ENCODE results near the gene COX5B. TPM values are rescaled to one million over a fixed set of nuclear protein-coding genes. Genes with fewer than 3 reads are reported as not detected.

The COX5B gene
- total and polyA plus RNA-seq, 9 donors, result 98.5 to 478 (median 187) TPM

GRCh38 chr2:97662895-97663625 lies 17.2 kb downstream of the COX5B start:
- TF ChIP-seq, protein P1, sequence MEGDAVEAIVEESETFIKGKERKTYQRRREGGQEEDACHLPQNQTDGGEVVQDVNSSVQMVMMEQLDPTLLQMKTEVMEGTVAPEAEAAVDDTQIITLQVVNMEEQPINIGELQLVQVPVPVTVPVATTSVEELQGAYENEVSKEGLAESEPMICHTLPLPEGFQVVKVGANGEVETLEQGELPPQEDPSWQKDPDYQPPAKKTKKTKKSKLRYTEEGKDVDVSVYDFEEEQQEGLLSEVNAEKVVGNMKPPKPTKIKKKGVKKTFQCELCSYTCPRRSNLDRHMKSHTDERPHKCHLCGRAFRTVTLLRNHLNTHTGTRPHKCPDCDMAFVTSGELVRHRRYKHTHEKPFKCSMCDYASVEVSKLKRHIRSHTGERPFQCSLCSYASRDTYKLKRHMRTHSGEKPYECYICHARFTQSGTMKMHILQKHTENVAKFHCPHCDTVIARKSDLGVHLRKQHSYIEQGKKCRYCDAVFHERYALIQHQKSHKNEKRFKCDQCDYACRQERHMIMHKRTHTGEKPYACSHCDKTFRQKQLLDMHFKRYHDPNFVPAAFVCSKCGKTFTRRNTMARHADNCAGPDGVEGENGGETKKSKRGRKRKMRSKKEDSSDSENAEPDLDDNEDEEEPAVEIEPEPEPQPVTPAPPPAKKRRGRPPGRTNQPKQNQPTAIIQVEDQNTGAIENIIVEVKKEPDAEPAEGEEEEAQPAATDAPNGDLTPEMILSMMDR (IDR thresholded peaks at IDR 0.05), result no peak
- TF ChIP-seq POLR2A (IDR thresholded peaks at IDR 0.05), result peak; percentile 7
- peak; percentile 56 to 76 (median 75) for DNase-seq
- Histone ChIP-seq H3K27ac (peak overlapping the region; percentile 51 to 87), H3K4me1 (ENCODE audit: insufficient read depth) (peaks cover 12% of the 10 kb centered on the region), H3K9me3 (no peaks in the 10 kb centered on the region), H3K36me3 (no peaks in the 10 kb centered on the region), H3K27me3 (no peaks in the 10 kb centered on the region), H3K4me3 (peak overlapping the region; percentile 66)
- WGBS, 3 donors, result 0 to 1% (median 1%) methylated on average over 21 to 24 of the region's 24 CpGs
- intact Hi-C loops (cut with DNase I), result loop anchor here in 1 of 4 donors (2.0 kb wide), 1 partner anchor 16 kb away; the partner anchor contains the start of gene COX5B

DNA sequence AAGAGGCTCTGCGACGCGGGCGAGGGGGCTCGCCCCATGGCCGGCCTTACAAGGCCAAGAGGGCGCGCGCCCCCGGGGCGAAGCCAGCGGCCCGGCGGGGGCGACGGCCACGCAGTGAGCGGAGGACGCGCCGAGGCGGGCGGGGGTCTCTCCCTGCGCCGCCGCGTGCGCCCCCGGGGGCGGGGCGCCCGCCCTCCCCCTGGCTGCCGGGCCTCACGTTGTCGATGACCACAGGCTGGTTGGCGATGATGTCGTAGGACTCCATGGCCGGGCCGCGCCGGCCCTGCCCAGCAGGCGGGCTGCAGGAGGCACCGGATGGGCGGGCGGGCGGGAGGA lies 17.7 kb downstream of the COX5B start:
- Histone ChIP-seq H3K4me3 (peak overlapping the region; percentile 66), H3K27ac (peak overlapping the region; percentile 51 to 87), H3K36me3 (no peaks in the 10 kb centered on the region), H3K4me1 (ENCODE audit: insufficient read depth) (peaks cover 12% of the 10 kb centered on the region), H3K9me3 (no peaks in the 10 kb centered on the region), H3K27me3 (no peaks in the 10 kb centered on the region)
- DNase-seq, result no peak
- TF ChIP-seq EP300 (IDR thresholded peaks at IDR 0.05) (no peak), POLR2A (IDR thresholded peaks at IDR 0.05) (no peak)
- TF ChIP-seq, protein P1 (IDR thresholded peaks at IDR 0.05), result no peak
- WGBS, 3 donors, result 0 to 1% (median 0%) methylated on average over 12 to 46 of the region's 46 CpGs
- intact Hi-C loops (cut with DNase I), result loop anchor here in 1 of 4 donors (2.0 kb wide), 1 partner anchor 17 kb away; the partner anchor contains the start of gene COX5B

DNA sequence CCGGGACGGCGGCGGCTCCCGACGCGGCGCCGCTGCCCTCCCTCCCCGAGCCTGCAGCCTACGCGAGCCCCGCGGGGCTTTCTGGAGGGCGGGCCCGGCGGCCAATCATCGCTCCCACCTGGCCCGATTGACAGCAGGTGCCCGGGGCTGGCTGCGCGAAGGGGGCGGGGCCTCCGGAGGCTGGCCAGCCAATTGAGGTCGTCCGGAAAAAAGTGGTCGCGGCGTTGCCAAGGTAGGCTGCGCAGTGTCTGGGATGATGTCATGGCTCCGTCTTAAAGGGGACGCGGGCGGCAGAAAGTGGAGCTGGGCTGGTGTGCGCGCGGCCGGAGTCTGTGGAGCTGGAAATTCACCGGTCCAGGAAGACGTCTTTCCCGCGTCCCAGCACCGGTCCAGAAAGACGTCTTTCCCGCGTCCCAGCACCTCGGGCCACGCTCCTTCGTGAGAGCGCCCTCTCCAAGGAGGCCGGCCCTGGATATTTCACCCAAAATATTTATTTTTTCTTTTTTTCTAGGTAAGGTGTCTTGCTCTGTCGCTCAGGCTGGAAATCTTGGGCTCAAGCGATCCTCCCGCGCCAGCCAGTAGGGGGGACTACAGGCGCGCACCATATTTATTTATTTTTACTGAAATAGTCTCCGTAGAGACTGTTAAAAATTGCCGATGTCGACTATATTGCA lies 18.2 kb downstream of the COX5B start, which contains the start of gene ACTR1B:
Gene ACTR1B, minus strand, starts transcription at position 83 of the 674 bp plus-strand sequence. CDS start 154 bp downstream, outside the sequence.
- peak; percentile 97 to 98 (median 98) for DNase-seq
- TF ChIP-seq, protein P1 (IDR thresholded peaks at IDR 0.05), result peak; percentile 18 to 64 (median 50)
- TF ChIP-seq POLR2A (IDR thresholded peaks at IDR 0.05) (peak; percentile 84), EP300 (IDR thresholded peaks at IDR 0.05) (no peak)
- Histone ChIP-seq H3K4me3 (peak within 1 kb of the TSS; percentile 66), H3K27me3 (no peaks in the 10 kb centered on the region), H3K9me3 (no peaks in the 10 kb centered on the region), H3K36me3 (no peaks in the 10 kb centered on the region), H3K27ac (peak within 1 kb of the TSS; percentile 51 to 87), H3K4me1 (ENCODE audit: insufficient read depth) (peaks cover 12% of the 10 kb centered on the region)
- 0% methylated on average over 37 to 60 of the region's 60 CpGs for WGBS, 3 donors
- intact Hi-C loops (cut with DNase I), result loop anchor here in 1 of 4 donors (2.0 kb wide), 1 partner anchor 17 kb away; the partner anchor contains the start of gene COX5B

GRCh38 chr2:97664636-97664970 lies 18.7 kb downstream of the COX5B start:
- Histone ChIP-seq H3K27me3 (no peaks in the 10 kb centered on the region), H3K9me3 (no peaks in the 10 kb centered on the region), H3K36me3 (no peaks in the 10 kb centered on the region), H3K4me1 (ENCODE audit: insufficient read depth) (peaks cover 12% of the 10 kb centered on the region), H3K4me3 (peak overlapping the region; percentile 66), H3K27ac (peak overlapping the region; percentile 51 to 87)
- 6 to 9% (median 7%) methylated on average over 21 of the region's 21 CpGs for WGBS, 3 donors
- intact Hi-C loops (cut with DNase I), result no loop called here
- TF ChIP-seq POLR2A (IDR thresholded peaks at IDR 0.05) (no peak), EP300 (IDR thresholded peaks at IDR 0.05) (no peak)
- TF ChIP-seq, protein P1 (IDR thresholded peaks at IDR 0.05), result no peak
- DNase-seq, result no peak
